GM18517 (cell line): ENCODE data around the gene COL4A1.

Experiments
- ATAC-seq: cut with Tn5 transposase; IDR thresholded peaks from one replicate; pipeline ENCODE4 v1.9.1; 2021; ENCODE audit warnings: mild to moderate bottlenecking, moderate library complexity; ENCODE audit not compliant: unreplicated experiment

The COL4A1 gene

GRCh38 chr13:110263404-110263803, 43.6 kb downstream of the COL4A1 start:
- ATAC-seq, result no peak

- no peak for ATAC-seq
Observed at GRCh38 chr13:110262508-110263291, 44.3 kb downstream of the COL4A1 start.

- no peak for ATAC-seq
Observed at GRCh38 chr13:110262082-110262436, 44.9 kb downstream of the COL4A1 start.

DNA sequence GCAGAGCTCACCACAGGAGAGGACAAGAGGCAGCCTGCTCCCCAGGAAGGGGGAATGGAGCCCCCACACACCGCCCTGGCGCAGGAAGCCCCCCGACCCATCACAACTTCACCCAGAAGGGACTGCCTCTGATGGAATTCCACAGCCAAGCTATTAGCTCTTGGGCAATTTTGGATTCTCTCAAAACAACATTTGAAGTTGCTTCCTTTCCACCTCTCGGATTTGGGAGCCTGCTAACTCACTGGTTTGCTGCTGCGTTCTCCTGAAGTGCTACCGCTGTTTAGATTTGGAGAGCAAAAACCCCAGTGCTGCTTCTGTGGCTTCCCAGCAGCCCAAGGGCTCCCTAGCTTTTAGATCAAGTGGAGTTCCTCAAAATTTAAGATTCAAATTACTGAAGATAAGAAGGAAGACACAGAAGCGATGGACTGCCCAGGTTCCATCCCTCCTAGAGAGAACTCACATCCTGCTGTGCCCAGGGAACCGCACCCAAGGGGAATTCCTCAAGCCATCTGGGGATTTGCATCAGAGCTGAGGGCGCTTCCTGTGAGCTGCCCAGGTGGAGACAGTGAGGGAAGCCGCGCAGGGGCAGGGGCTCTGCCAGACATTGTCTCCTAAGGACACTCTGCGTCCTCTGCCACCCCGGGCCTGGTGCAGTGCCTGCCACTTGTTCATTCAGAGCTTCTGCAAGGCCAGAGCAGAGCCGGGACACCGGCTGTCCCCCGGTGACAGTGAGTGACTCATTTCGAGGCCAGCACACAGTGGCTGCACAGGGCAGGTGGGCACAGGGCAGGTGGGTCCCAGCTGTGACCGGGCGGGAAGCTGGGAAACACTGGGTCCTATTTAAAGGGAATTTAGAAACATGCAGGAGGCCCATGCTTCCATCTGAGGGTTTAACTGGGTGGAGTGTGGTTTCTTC, 45.5 kb downstream of the COL4A1 start:
- no peak for ATAC-seq

DNA sequence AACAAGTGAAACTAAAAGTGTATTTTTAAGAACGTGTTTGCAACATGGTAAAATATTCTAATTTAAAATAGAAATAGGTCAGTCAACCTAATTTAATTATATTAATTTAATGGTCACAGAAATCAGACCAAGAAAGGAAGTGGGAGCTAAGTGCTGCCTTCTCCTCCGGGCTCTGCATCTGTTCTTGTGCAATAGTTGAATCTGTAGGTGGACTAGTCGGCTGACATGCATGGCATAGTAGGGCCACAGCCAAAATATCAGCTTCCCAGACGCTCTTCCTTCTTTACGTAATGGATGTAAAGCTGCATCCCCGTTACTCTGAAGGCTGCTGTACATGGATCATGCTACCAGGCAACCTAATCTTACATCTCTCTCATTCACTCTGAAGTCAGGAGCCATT, 47.3 kb downstream of the COL4A1 start:
- ATAC-seq, result no peak

GRCh38 chr13:110258876-110259631, 47.9 kb downstream of the COL4A1 start:
- no peak for ATAC-seq

DNA sequence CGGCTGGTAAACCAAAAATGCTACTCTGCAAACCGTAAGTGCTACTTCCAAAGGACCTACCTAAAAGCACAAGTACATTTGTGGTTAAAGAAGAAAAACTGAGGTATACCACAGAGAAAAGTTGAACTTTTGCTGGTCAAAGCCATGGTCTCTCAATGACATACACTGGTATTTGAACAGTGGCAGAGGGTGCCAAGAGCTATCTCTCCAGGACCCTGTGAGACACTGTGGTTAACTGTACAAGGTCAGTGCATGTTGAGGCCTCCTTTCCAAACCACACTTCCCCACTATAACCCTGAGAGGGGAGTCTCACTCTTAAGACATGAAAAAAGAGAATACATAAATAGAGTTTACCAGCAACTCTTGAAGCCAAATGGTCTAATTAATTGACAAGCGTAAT, 49.5 kb downstream of the COL4A1 start:
- ATAC-seq, result no peak

- ATAC-seq, result no peak
Observed at GRCh38 chr13:110256126-110256905, 50.6 kb downstream of the COL4A1 start.

- ATAC-seq, result no peak
Observed at GRCh38 chr13:110254751-110255553, 52.0 kb downstream of the COL4A1 start.

GRCh38 chr13:110254151-110254679, 52.7 kb downstream of the COL4A1 start:
- no peak for ATAC-seq

DNA sequence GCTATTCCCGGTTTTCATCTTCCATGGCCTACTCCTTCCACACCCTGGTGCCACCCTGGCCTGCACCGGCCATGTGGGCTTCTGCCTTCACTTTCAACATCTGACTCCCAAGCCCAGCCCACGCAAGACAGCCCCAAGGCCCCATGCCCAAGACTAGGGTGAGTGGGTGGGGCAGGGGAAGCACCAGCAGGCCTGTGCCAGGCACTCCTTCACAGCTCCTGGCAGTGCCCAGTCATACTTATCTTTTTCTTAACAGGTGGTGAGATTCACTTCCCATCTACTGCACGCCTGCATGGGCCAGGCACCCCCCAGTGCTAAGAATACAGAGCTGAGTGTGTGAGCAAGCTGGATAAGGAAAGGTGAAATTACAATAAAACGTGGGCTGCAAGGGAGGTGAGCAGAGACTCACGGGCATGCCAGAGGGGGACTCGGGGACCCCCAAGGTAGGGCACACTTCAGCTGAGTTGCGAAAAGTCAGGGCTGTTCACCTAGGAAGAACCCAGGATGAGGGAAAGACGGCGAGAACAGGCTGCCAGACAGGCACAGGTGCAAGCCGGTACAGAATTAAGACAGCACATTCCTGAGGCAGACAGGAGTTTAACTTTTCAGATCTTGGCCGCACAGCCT, 55.7 kb downstream of the COL4A1 start:
- no peak for ATAC-seq

GRCh38 chr13:110250258-110250891, 56.6 kb downstream of the COL4A1 start:
- no peak for ATAC-seq

- no peak for ATAC-seq
Observed at GRCh38 chr13:110249326-110249725, 57.6 kb downstream of the COL4A1 start.

DNA sequence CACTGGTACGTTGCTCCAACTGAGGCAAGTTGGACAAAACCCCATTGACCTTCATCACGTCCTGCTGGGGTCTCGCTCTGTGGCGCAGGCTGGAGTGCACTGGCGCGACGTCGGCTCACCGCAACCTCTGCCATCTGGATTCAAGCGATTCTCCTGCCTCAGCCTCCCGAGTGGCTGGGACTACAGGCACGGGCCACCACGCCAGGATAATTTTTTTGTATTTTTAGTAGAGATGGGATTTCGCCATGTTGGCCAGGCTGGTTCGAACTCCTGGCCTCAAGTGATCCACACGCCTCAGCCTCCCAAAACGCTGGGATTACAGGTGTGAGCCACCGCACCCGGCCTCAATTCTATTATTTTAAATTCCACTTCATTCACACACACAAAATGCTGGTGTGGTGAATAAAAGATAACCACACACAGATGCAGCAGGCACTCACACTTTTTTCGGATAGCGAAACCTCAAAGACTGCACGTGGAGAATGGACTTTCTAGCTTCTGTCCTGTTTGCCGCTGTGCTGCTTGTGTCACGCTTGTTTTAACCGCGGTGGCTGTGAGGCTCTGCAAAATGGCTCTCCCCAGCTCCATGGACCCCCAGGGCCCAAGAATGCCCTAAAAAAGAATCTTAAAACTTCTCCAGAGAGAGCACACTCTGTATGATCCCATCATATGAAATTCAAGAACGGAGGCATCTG, 58.4 kb downstream of the COL4A1 start:
- ATAC-seq, result no peak

DNA sequence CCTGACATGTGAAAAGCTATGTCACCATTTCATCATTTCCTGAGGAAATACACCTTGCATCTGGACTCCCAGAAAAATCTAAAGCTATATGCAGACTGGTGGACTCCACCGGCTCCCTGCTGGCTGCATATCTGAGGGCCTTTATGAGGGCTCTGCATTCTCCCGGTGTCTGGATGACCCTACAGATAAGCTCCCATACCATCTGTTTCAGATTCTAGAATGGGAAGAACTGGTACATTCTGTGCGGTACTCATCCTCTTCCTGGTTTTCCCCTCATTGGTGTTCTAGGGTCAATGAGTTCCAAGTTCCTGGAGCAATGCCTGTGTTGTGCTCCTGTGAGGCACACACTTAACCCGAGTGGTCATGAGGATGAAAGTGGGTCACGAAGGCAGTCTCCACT, 60.4 kb downstream of the COL4A1 start:
- no peak for ATAC-seq

DNA sequence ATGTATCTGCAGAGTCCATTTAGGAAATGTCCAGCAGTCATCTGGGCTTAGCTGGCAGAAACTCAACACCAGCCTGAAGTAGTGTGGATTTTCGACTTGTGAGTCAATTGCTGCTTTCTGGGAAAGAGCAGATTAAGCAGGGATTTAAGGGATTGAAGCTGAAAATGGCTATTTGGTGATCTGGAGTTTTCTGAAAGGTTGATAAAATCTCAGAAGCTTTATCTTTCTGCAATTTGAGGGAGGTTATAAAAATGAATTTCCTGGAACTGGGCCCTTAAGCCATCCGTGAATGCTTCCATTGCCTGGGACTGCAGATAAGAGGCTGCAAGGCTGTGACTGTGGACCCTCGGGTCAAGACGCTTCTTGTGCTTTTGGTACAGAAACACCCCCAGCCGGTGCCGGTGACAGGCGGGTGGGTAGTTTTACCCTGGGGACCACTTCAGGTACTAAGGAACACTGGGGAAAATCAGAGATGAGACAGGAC, 61.5 kb downstream of the COL4A1 start:
- ATAC-seq, result no peak

DNA sequence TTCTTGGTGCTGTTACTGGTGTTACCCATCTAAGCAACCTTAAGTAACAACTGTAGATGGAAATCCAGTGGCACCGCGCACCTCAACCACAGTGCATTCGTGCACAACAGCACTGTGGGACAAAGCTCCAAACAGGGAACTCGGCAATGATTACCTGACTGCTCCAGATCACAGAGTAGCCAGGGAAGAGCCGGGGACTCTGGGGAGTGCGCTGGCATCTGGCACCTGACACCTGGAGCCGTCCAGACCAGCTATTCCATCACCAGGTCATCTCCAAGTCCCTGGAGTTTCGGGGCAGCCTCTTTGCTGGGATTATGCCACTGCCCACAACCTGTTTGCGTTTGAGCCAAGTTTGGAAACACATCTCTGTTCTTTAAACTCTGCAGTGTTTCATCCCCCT, 62.0 kb downstream of the COL4A1 start:
- no peak for ATAC-seq
